Astrocyte (in vitro differentiated cells and primary cell): ENCODE data around the gene APBB2.

ENCODE experiments used
- EZH2 ChIP-seq: IDR thresholded peaks from 2 replicates; pipeline ENCODE4 v1.6.1; 2012; ENCODE audit warnings: mild to moderate bottlenecking, low read length, inconsistent platforms; ENCODE audit not compliant: insufficient read depth
- TF ChIP-seq, protein P1 (sequence below): IDR thresholded peaks from 2 replicates; pipeline ENCODE4 v1.5.1; 2011; ENCODE audit warnings: low read depth, mild to moderate bottlenecking, inconsistent platforms, low read length, moderate library complexity; ENCODE audit not compliant: insufficient read depth

DNA sequence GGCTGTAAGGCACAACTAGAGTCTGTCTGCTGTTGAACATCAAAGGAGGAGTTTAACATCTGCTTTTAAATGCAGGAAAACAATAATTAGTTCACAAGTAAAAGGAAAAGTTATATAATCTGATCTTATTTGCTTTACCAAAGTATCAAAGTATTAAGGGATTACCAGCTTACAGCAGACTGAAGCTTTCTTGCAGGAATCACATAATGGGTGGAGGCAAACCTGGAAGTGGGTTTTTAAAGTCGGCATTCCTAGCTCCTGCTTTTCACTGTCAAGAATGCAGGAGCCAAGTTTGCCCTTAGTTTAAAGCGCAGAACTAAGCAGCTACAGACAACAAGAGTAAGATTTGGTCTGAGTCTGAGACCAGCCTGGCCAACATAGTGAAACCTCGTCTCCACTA, 122.2 kb downstream of the APBB2 start:
- TF ChIP-seq EZH2 = no peak
- TF ChIP-seq, protein P1, sequence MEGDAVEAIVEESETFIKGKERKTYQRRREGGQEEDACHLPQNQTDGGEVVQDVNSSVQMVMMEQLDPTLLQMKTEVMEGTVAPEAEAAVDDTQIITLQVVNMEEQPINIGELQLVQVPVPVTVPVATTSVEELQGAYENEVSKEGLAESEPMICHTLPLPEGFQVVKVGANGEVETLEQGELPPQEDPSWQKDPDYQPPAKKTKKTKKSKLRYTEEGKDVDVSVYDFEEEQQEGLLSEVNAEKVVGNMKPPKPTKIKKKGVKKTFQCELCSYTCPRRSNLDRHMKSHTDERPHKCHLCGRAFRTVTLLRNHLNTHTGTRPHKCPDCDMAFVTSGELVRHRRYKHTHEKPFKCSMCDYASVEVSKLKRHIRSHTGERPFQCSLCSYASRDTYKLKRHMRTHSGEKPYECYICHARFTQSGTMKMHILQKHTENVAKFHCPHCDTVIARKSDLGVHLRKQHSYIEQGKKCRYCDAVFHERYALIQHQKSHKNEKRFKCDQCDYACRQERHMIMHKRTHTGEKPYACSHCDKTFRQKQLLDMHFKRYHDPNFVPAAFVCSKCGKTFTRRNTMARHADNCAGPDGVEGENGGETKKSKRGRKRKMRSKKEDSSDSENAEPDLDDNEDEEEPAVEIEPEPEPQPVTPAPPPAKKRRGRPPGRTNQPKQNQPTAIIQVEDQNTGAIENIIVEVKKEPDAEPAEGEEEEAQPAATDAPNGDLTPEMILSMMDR = no peak
